ENCODE data around the gene KRT79. TPM values are rescaled to one million over a fixed set of nuclear protein-coding genes. Genes with fewer than 3 reads are reported as not detected.
A peak's percentile ranks its signal among the peaks of the same experiment; 100 is the strongest.
"Not testable (repeated sequence)": the region's sequence is repeated elsewhere in the genome, so short reads cannot be mapped to it uniquely, and the experiment has no call there.

KRT79 gene
- total RNA-seq, 4 donors from 2014 or later: 48.8 to 202 (median 156) TPM

DNA sequence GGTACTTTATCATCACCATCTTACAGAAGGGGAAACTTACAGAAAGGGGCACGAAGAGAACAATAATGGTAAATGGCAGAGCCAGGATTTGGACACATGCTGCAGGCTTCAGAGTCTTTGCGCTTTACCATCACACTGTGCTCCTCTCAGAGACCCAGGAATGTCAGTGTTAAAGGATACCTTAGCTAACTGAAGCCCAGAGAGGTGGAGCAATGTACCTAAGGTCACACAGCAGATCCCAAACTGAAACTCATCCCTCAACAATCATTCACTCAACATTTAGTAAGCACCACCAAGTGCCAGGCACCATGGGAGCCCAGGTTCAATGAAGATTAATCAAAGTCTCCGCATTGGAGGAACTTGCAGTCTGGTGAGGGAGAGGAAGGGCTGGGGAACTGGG, 22.7 kb upstream of the KRT79 start:
- no peak overlapping the region for H3K4me3 ChIP-seq
- no peaks in the 10 kb centered on the region for H3K36me3 ChIP-seq
- peaks cover 25% of the 10 kb centered on the region for H3K4me1 ChIP-seq
- no peak overlapping the region for H3K27ac ChIP-seq
- 90% methylated on average over 3 of the region's 3 CpGs for WGBS
- no peak for DNase-seq (ENCODE audit: low spot score in 2 of 2)
- no peaks in the 10 kb centered on the region for H3K27me3 ChIP-seq
- TF ChIP-seq POLR2AphosphoS5 (IDR thresholded peaks at IDR 0.05) (no peak), POLR2A (IDR thresholded peaks at IDR 0.05) (no peak), EP300 (IDR thresholded peaks at IDR 0.05) (no peak)
- TF ChIP-seq, protein P1, sequence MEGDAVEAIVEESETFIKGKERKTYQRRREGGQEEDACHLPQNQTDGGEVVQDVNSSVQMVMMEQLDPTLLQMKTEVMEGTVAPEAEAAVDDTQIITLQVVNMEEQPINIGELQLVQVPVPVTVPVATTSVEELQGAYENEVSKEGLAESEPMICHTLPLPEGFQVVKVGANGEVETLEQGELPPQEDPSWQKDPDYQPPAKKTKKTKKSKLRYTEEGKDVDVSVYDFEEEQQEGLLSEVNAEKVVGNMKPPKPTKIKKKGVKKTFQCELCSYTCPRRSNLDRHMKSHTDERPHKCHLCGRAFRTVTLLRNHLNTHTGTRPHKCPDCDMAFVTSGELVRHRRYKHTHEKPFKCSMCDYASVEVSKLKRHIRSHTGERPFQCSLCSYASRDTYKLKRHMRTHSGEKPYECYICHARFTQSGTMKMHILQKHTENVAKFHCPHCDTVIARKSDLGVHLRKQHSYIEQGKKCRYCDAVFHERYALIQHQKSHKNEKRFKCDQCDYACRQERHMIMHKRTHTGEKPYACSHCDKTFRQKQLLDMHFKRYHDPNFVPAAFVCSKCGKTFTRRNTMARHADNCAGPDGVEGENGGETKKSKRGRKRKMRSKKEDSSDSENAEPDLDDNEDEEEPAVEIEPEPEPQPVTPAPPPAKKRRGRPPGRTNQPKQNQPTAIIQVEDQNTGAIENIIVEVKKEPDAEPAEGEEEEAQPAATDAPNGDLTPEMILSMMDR (IDR thresholded peaks at IDR 0.05): no peak
- no peaks in the 10 kb centered on the region for H3K9me3 ChIP-seq

DNA sequence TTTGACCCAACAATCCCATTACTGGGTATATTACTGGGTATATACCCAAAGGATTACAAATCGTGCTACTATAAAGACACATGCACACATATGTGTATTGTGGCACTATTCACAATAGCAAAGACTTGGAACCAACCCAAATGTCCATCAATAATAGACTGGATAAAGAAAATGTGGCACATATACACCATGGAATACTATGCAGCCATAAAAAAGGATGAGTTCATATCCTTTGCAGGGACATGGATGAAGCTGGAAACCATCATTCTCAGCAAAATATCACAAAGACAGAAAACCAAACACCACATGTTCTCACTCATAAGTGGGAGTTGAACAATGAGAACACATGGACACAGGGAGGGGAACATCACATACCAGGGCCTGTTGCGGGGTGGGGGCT, 22.0 kb upstream of the KRT79 start:
- DNase-seq (ENCODE audit: low spot score in 2 of 2); H3K9me3 ChIP-seq; H3K27me3 ChIP-seq; H3K27ac ChIP-seq; H3K4me3 ChIP-seq; H3K36me3 ChIP-seq: not testable (repeated sequence)
- H3K4me1 ChIP-seq: peaks cover 20% of the 10 kb centered on the region
- WGBS: 73% methylated on average over 2 of the region's 2 CpGs

DNA sequence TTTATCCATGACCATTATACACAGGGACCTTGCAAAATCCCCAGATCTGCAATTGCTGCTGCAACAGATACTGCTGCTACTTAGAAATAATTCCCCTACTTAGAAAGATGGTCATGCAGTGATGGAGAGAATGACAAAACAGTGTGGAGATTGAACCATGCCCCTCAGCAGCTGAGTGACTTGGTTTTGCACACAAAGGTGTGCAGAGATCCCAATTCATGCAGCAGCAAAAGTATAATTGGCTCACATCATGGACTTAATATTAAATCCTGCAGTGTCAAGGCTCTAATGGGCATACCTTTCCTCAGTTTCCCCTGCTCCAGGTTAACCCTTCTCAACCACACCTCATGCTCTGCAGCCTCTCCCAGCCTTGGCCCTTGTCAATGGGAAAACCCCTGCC, 17.7 kb upstream of the KRT79 start:
- H3K27me3 ChIP-seq: no peaks in the 10 kb centered on the region
- H3K36me3 ChIP-seq: no peaks in the 10 kb centered on the region
- peak in 1 of 2 donors; percentile 14 for DNase-seq (ENCODE audit: low spot score in 2 of 2)
- H3K27ac ChIP-seq: no peak overlapping the region
- H3K9me3 ChIP-seq: no peaks in the 10 kb centered on the region
- H3K4me3 ChIP-seq: no peak overlapping the region
- no peak for TF ChIP-seq POLR2A (IDR thresholded peaks at IDR 0.05)
- no peak for TF ChIP-seq EP300 (IDR thresholded peaks at IDR 0.05)
- TF ChIP-seq, protein P1 (IDR thresholded peaks at IDR 0.05): no peak
- TF ChIP-seq POLR2AphosphoS5 (IDR thresholded peaks at IDR 0.05): no peak
- H3K4me1 ChIP-seq: peaks cover 15% of the 10 kb centered on the region

DNA sequence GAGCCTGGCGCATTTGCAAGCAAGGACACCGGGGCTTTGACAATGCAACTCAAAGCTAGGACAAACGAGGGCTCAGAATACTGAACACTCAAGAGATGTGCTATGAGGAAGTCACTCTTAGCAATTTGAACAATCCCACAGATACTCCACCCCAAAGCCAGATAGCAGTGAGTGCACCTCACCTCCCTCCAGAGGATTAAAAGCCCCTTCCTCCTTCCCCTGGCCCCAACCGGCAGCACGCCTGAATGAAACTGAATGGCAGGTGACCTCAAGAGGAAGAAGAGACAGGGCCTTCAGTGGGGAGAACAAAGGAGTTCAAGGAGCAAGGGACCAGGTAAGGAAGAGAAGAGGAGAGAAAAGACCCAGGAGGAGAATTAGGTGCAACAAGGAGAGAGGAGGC, 16.6 kb upstream of the KRT79 start:
- no peak for TF ChIP-seq POLR2AphosphoS5 (IDR thresholded peaks at IDR 0.05)
- TF ChIP-seq, protein P1 (IDR thresholded peaks at IDR 0.05): no peak
- no peak for TF ChIP-seq EP300 (IDR thresholded peaks at IDR 0.05)
- TF ChIP-seq POLR2A (IDR thresholded peaks at IDR 0.05): no peak
- DNase-seq (ENCODE audit: low spot score in 2 of 2): peak in 1 of 2 donors; percentile 9
- H3K27me3 ChIP-seq: no peaks in the 10 kb centered on the region
- 91% methylated on average over 5 of the region's 5 CpGs for WGBS
- H3K36me3 ChIP-seq: no peaks in the 10 kb centered on the region
- H3K9me3 ChIP-seq: no peaks in the 10 kb centered on the region
- H3K4me3 ChIP-seq: no peak overlapping the region
- H3K4me1 ChIP-seq: peaks cover 21% of the 10 kb centered on the region
- H3K27ac ChIP-seq: no peak overlapping the region

DNA sequence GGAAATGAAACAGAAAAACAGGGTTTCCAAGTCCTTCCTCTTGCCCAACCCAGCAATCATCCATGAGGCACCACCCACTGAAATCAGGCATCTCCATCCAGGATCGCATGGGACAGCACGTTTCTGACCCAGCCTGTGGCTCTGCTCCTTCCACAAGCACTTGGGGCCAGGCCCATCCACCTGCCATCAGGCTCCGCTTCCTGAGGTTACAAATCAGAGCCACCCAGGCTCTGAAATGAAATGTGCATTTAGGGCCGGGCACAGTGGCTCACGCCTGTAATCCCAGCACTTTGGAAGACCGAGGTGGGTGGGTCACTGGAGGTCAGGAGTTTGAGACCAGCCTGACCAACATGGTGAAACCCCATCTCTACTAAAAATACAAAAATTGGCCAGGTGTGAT, 15.4 kb upstream of the KRT79 start:
- TF ChIP-seq POLR2A (IDR thresholded peaks at IDR 0.05): no peak
- no peak for TF ChIP-seq EP300 (IDR thresholded peaks at IDR 0.05)
- TF ChIP-seq, protein P1 (IDR thresholded peaks at IDR 0.05): no peak
- no peak for TF ChIP-seq POLR2AphosphoS5 (IDR thresholded peaks at IDR 0.05)
- H3K27me3 ChIP-seq: no peaks in the 10 kb centered on the region
- no peaks in the 10 kb centered on the region for H3K36me3 ChIP-seq
- peak in 1 of 2 donors; percentile 45 for DNase-seq (ENCODE audit: low spot score in 2 of 2)
- H3K4me1 ChIP-seq: peaks cover 21% of the 10 kb centered on the region
- 68% methylated on average over 6 of the region's 6 CpGs for WGBS
- H3K4me3 ChIP-seq: no peak overlapping the region
- no peak overlapping the region for H3K27ac ChIP-seq
- H3K9me3 ChIP-seq: no peaks in the 10 kb centered on the region

DNA sequence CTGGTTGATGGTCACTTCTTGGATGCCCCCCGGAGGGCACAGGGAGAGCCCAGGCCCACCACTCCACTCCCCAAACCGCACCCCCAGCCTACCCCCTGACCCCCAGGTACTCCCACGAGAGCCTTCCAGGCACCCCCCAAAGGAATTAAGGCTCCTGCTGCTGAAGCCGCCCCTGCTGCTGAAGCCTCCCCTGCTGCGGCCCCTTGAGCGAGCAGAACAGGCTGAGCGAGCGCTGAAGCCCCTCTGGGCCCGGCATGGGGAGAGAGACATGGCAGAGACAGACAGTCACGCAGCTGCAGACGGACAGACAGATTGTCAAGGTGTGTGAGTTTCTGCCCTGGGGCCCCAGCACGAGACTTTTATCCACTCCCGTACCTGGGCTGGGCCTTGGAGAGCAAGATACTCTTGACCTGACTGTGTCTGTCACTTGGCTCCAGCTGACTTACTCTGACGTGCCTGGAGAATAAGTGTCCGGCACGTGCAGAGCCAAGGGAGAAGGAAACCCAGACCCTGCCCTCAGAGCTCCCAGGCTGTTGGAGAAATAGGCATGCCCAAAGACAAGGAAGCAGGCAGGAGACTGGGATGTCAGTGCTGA, 14.6 kb upstream of the KRT79 start, which contains the start of gene KRT78:
TSS of gene KRT78 (minus strand) at position 334 of the 595 bp plus-strand sequence. CDS start at position 270, 64 bp downstream.
- Histone ChIP-seq H3K27me3 (no peaks in the 10 kb centered on the region), H3K4me3 (no peak within 1 kb of the TSS), H3K36me3 (no peaks in the 10 kb centered on the region), H3K27ac (peak within 1 kb of the TSS; percentile 31), H3K9me3 (no peaks in the 10 kb centered on the region), H3K4me1 (peaks cover 21% of the 10 kb centered on the region)
- TF ChIP-seq EP300 (IDR thresholded peaks at IDR 0.05): no peak
- TF ChIP-seq POLR2AphosphoS5 (IDR thresholded peaks at IDR 0.05): no peak
- no peak for TF ChIP-seq POLR2A (IDR thresholded peaks at IDR 0.05)
- TF ChIP-seq, protein P1 (IDR thresholded peaks at IDR 0.05): no peak
- peak in 1 of 2 donors; percentile 53 for DNase-seq (ENCODE audit: low spot score in 2 of 2)
- 52% methylated on average over 3 of the region's 16 CpGs for WGBS
